Upper lobe of left lung (tissue), 6 donors: Measurements from ENCODE around the gene CMIP. TPM values are rescaled to one million over a fixed set of nuclear protein-coding genes. Genes with fewer than 3 reads are reported as not detected.
A peak's percentile ranks its signal among the peaks of the same experiment; 100 is the strongest.

Source experiments
- ATAC-seq, 2 donors: fragments of 200-7000 bp; cut with Tn5 transposase; one replicate each; pipeline ENCODE4 v1.9.1; 2022; ENCODE audit warnings: mild to moderate bottlenecking in 2 of 2, moderate library complexity in 2 of 2; ENCODE audit not compliant: low FRiP score in 2 of 2
- DNase-seq, 2 donors: peaks; one replicate each; pipeline ENCODE4 v3.0.0-alpha.2; 2019 to 2020
- H3K27ac ChIP-seq, 4 donors: fragments of 200-600 bp; sonication (generic); one replicate each; pipeline ENCODE4 v1.5.1; 2016 to 2019
- H3K27me3 ChIP-seq, 4 donors: fragments of 200-600 bp; sonication (generic); one replicate each; pipeline ENCODE4 v1.5.1; 2017 to 2019
- H3K36me3 ChIP-seq, 4 donors: fragments of 200-600 bp; sonication (generic); one replicate each; pipeline ENCODE4 v1.5.1; 2016 to 2019
- H3K4me1 ChIP-seq, 4 donors: fragments of 200-600 bp; sonication (generic); one replicate each; pipeline ENCODE4 v1.5.1; 2018 to 2019
- H3K4me3 ChIP-seq, 4 donors: fragments of 200-600 bp; sonication (generic); one replicate each; pipeline ENCODE4 v1.5.1; 2017 to 2019; ENCODE audit warnings: mild to moderate bottlenecking in 2 of 4, moderate library complexity in 1 of 4
- H3K9me3 ChIP-seq, 4 donors: fragments of 200-600 bp; sonication (generic); one replicate each; pipeline ENCODE4 v1.5.1; 2018 to 2019
- CTCF ChIP-seq, 6 experiments: fragments of 450-650 bp in 4 of 6; fragments of 200-600 bp in 2 of 6; sonication (generic) in 2 of 6; IDR thresholded peaks; one replicate each; pipeline ENCODE4 v1.5.1; 2016 to 2019; ENCODE audit warnings: antibody characterized with exemption in 6 of 6
- EP300 ChIP-seq, 4 donors: sonication (generic); formaldehyde crosslinking; IDR thresholded peaks; one replicate each; pipeline ENCODE4 v1.5.1; 2017; ENCODE audit warnings: antibody characterized with exemption in 4 of 4, control low read depth in 2 of 4
- POLR2A ChIP-seq, 4 donors: fragments of 450-650 bp; IDR thresholded peaks; one replicate each; pipeline ENCODE4 v1.5.1; 2016 to 2017; ENCODE audit warnings: antibody characterized with exemption in 4 of 4, mild to moderate bottlenecking in 2 of 4
- POLR2AphosphoS5 ChIP-seq, 2 donors: sonication (generic); formaldehyde crosslinking; IDR thresholded peaks; one replicate each; pipeline ENCODE4 v1.5.1; 2017; ENCODE audit warnings: antibody characterized with exemption in 2 of 2
- WGBS, 2 donors: methylation state at CpG; one replicate each; pipeline ENCODE4 v1.1.5; 2017 to 2018; 5-methylcytosine and 5-hydroxymethylcytosine counted together
- total RNA-seq, 6 donors: library from RNA; depleted of rRNA in 4 of 6; stranded (reverse); fragments of >200 nt in 4 of 6; gene quantifications; one replicate each; pipeline versions ENCODE4 v1.1.0 to v1.2.1, GENCODE V29; 2016 to 2021
- donor health status: DM: no; HTN: no; CAD: no; lungs with moderate emphysema.
- donor health status: DM: no; HTN: yes; CAD: no; lungs with severe emphysema.

Gene CMIP
- total RNA-seq, 6 donors from 2014 or later, result 48.3 to 109 (median 67.6) TPM

GRCh38 chr16:81612351-81613163, 167.9 kb downstream of the CMIP start:
- ATAC-seq (no peak), DNase-seq (no peak)
- Histone ChIP-seq H3K27ac (peak overlapping the region; percentile 29 to 67 (median 56)), H3K4me1 (peaks cover 47 to 70% (median 67%) of the 10 kb centered on the region in 4 donors), H3K9me3 (no peaks in the 10 kb centered on the region), H3K36me3 (peaks cover 0 to 30% (median 10%) of the 10 kb centered on the region in 4 donors), H3K27me3 (no peaks in the 10 kb centered on the region), H3K4me3 (no peak overlapping the region)
- 48 to 78% methylated on average over 14 to 17 of the region's 17 CpGs for WGBS, 2 donors
- TF ChIP-seq CTCF (IDR thresholded peaks at IDR 0.05) (no peak), EP300 (IDR thresholded peaks at IDR 0.05) (peak in 3 of 4 donors; percentile 71 to 89 (median 86)), POLR2AphosphoS5 (IDR thresholded peaks at IDR 0.05) (peak; percentile 69 to 86)

DNA sequence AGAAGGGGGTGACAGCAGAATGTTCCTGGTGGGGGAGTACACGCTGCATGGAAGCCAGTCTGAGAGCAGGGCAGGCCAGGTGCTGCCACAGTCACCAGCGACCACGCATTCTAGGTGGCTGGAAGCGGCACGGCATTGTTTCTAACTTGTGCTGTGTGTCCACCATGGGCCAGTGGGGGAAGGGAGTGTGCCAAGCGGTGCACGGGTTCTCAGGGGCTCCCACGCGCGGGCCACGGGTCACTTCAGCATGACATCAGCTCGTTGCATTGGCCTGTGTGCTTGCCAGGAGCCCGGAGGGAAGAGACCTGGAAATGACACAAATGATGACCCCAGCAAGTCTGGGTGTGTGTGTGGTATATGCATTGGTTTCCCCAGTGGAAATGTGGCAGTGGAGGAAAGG, 169.6 kb downstream of the CMIP start:
- Histone ChIP-seq H3K27ac (no peak overlapping the region), H3K36me3 (peaks cover 0 to 28% (median 5%) of the 10 kb centered on the region in 4 donors), H3K4me1 (peaks cover 44 to 70% (median 67%) of the 10 kb centered on the region in 4 donors), H3K9me3 (no peaks in the 10 kb centered on the region), H3K4me3 (no peak overlapping the region), H3K27me3 (no peaks in the 10 kb centered on the region)
- WGBS, 2 donors, result 90 to 93% methylated on average over 13 of the region's 13 CpGs
- TF ChIP-seq CTCF (IDR thresholded peaks at IDR 0.05) (no peak), EP300 (IDR thresholded peaks at IDR 0.05) (no peak), POLR2AphosphoS5 (IDR thresholded peaks at IDR 0.05) (no peak), POLR2A (IDR thresholded peaks at IDR 0.05) (no peak)
- no peak for DNase-seq
- ATAC-seq, result no peak

- DNase-seq, result no peak
- Histone ChIP-seq H3K4me3 (no peak overlapping the region), H3K36me3 (peaks cover 0 to 29% (median 4%) of the 10 kb centered on the region in 4 donors), H3K9me3 (no peaks in the 10 kb centered on the region), H3K4me1 (peaks cover 37 to 64% (median 61%) of the 10 kb centered on the region in 4 donors), H3K27ac (no peak overlapping the region), H3K27me3 (no peaks in the 10 kb centered on the region)
- no peak for TF ChIP-seq POLR2AphosphoS5 (IDR thresholded peaks at IDR 0.05)
- no peak for TF ChIP-seq EP300 (IDR thresholded peaks at IDR 0.05)
- TF ChIP-seq POLR2A (IDR thresholded peaks at IDR 0.05), result no peak
- no peak for TF ChIP-seq CTCF (IDR thresholded peaks at IDR 0.05)
- ATAC-seq, result no peak
- WGBS, 2 donors, result 94 to 96% methylated on average over 6 of the region's 6 CpGs
Observed at GRCh38 chr16:81614654-81615359, 170.2 kb downstream of the CMIP start.

DNA sequence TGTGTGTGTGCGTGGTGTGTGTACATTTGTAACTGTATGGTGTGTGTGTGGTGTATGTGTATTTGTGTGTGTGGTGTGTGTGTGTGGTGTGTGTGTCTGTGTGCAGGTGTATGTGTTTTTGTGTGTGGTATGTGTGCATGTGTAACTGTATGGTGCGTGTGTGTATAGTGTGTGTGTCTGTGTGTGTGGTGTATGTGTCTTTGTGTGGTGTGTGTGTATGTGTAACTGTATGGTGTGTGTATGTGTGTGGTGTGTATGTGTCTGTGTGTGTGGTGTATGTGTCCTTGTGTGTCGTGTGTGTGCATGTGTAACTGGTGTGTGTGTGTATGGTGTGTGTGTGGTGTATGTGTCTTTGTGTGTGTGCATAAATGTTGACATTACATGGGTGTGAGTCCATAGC, 170.8 kb downstream of the CMIP start:
- ATAC-seq (no peak), DNase-seq (no peak)
- H3K4me3 ChIP-seq, result no peak overlapping the region
- peaks cover 32 to 58% (median 55%) of the 10 kb centered on the region in 4 donors for H3K4me1 ChIP-seq
- H3K9me3 ChIP-seq, result no peaks in the 10 kb centered on the region
- 94 to 97% methylated on average over 3 of the region's 3 CpGs for WGBS, 2 donors
- H3K36me3 ChIP-seq, result peaks cover 0 to 23% (median 4%) of the 10 kb centered on the region in 4 donors
- TF ChIP-seq EP300 (IDR thresholded peaks at IDR 0.05), result no peak
- TF ChIP-seq CTCF (IDR thresholded peaks at IDR 0.05), result no peak
- no peak for TF ChIP-seq POLR2A (IDR thresholded peaks at IDR 0.05)
- TF ChIP-seq POLR2AphosphoS5 (IDR thresholded peaks at IDR 0.05), result no peak
- H3K27ac ChIP-seq, result no peak overlapping the region
- H3K27me3 ChIP-seq, result no peaks in the 10 kb centered on the region
